HG02970 (cell line): ENCODE measurements around the gene PARD3B.

ENCODE experiments used
- ATAC-seq: cut with Tn5 transposase; IDR thresholded peaks from one replicate; pipeline ENCODE4 v1.9.1; 2021; ENCODE audit warnings: mild to moderate bottlenecking, moderate library complexity, moderate number of reproducible peaks; ENCODE audit not compliant: unreplicated experiment, low FRiP score

PARD3B gene

DNA sequence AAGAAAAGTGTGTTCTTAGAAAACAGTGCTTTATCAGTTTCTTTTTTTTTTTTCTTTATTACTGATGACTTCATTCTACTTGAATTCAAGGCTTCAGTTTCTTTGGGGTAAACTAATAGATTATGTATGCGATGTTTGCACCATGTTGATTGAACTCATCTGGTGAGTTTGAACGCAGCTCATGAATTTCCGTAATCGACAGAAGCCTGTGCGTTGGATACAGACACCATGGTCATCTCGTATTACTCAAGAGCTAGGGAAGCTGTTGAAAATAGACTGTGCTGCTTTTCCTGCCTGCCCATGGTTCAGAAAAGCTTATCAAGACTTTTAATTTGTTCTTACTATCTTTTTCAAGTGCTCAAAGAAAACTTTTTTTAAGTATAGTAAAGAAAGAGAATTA lies 951.5 kb downstream of the PARD3B start:
- ATAC-seq = no peak

DNA sequence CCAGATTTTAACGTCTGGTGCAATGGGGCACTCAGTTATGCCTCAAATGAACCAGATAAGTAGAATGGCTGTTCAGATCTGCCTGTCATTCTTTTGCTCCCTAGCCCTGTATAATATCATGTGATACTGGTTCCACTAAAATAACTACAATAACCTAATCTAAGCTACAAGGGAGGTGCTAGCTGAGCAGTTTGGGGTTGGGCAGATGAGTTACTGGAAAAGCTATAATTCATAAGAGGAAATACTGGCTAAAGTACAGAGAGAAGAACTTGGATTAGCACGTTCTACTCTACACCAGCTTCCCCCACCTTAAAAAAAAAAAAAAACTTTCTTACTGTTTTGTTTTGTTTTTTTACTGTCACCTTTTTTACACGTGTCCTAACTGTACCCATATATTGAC lies 953.7 kb downstream of the PARD3B start:
- no peak for ATAC-seq

DNA sequence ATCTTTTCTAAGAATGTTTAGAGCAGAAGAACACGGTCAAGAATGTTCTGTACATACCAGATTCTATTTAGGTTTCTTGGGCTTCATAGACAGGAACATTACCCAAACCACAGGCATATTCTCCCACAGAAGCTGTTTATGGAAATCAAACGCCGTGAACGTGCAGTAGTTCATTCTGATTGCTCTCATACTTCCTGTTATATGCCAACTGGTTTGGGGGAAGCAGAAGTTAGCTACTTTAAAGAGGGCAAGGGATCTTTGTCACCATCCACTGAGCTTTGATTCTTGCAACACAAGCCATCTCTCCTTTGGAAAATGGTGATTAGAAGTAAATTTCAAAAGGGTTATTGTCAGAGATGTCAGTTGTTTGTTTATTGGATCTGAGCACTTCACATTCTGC lies 954.8 kb downstream of the PARD3B start:
- no peak for ATAC-seq

- ATAC-seq = no peak
Measured at GRCh38 chr2:205500951-205501350, 955.7 kb downstream of the PARD3B start.

GRCh38 chr2:205501826-205502225 lies 956.6 kb downstream of the PARD3B start:
- no peak for ATAC-seq

- no peak for ATAC-seq
Measured at GRCh38 chr2:205505371-205505770, 960.1 kb downstream of the PARD3B start.

DNA sequence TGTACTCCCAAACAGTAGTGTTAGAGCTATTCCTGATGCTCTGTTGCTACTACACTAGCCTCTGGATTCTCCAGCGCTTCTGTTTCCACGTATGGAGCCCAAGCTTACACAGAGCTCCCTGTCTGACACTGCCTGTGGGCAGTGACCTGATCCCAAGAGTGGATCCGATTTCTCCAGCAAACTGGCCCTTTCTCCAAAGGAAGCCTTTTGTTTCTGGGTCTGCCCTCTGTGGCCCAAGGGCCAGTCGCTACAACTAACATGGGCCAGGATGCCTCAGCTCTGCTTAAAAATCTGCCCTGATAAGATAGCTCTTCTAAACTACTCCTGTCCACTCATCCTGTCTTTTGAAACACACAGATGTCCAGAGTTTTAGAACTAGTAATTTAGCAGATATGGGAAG lies 964.4 kb downstream of the PARD3B start:
- no peak for ATAC-seq

DNA sequence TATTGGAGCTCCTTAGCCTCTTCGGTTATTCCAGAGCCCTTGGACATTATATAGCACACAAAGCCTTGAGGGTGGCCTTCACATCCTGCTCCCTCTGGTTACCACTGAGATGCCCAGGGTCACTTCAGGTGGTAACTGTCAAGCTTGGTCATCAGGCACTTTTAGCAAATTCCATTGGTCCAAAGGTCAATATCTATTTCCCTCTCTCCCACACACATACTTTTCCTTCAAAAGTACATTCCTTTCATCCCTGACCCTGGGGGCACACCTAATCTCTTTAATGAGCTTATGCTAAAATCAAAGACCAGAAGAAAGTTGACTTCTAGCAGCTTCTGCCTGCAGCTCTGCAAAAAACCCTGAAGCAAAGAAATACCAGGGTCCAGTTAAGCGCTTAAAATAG lies 965.1 kb downstream of the PARD3B start:
- no peak for ATAC-seq

DNA sequence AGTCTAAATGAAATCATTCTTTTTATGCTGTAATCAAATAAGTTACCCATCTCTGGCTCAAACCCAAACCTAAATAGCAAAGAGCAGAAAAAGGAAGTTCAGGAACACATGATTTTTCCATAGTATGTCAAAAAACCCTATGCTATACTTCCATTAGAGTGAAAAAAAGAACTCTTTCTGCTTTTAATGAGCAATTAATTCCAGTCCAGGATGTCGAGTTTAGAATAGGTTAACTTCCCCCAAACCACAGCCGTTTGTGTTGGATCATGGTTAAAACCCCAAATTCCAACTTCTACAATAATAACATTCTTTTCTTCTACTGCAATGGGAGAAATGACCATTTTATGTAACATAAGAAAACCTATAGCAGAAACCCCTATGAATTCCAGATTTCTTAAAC lies 965.9 kb downstream of the PARD3B start:
- ATAC-seq = no peak

DNA sequence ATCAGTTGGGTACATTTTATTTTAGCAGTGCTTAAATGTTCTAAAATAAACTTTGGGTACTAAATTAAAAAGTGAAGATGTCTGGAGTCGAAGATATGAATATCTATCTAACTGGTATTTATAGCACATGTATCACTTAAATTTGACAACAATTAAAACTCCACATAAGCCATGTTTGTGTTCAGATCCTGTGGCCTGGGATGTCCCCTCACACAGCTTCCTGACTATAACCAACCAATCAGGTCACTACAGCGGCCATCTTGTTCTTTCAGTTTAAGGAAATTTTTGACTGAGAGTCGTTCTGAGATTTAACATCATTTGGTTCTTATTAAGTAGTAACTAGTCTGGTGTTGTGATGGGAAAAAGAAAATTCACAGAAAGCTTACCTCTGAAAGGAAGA lies 966.4 kb downstream of the PARD3B start:
- no peak for ATAC-seq

DNA sequence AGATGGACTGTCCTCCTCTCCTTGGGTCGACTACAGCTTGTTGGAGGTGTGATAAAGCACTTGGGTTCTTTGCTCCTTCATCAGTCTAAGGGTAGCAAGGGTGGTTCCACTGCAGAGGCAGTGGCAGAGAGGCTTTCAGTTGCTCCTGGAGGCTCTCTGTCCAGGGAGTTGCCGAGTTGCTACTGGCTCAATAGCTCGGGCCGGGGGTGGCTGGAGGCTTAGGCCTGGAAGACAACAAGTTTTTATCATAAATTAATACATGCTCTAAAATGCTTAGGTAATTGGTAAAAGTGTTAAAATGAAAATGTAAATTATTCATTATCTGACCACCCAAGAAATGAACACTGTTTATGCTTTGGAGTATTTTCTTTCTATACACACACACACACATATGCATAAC lies 975.0 kb downstream of the PARD3B start:
- ATAC-seq = no peak

DNA sequence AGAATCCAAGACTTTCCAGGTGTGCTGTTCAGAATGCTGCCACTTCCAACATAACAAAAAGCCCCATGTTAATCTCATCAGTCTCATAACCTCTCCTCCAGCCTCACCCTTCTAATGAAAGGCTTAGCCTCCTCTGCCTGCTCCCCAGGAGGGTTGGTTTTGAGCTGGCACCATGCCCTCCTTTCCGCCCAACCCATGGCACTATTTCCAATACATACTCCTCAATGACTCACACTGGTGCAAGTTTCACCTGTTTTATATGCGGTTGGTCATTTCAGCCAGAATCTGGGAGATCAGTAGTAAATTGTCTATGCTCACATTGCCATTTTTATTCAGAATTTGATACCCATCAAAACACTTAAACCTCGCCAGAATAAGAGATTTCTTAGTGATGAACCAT lies 979.4 kb downstream of the PARD3B start:
- no peak for ATAC-seq

DNA sequence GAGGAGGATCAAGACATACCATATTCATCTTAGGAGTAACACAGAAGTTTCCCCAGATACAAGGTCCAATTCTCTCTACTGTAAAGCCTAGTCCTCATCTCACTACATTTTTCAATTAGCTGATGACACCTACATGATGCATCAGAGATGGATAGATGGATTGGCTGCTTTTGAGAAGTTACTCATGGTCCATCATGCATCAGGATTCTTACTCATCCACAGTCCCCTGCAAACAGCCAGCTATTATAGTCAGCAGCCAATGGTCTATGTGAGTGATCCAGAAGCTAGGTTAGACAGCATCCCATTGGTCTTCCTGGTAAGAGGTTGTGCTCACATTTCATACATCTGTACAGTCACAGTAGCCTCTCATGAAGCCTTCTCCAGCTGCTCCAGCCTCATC lies 982.5 kb downstream of the PARD3B start:
- ATAC-seq = no peak

- no peak for ATAC-seq
Measured at GRCh38 chr2:205531072-205531471, 985.8 kb downstream of the PARD3B start.

- no peak for ATAC-seq
Measured at GRCh38 chr2:205531489-205532148, 986.3 kb downstream of the PARD3B start.

DNA sequence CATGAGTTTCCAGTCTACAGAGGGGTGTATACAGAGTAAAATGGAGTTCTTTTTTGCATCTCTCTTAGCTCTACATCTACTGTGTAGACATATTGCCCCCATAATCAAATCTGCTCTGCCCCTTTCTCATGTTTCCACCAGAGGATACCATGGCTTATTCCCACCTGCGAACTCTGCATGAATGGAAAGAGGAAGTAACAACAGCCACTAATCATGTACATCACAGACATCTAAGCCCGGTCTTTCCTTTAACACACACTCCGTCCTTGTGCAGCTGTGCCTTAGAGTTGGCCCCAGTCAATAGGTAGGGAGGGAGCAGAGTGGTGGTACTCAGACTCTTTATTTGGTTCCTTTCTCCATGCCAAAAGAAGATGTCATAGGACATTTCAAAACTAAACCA lies 989.7 kb downstream of the PARD3B start:
- ATAC-seq = no peak

DNA sequence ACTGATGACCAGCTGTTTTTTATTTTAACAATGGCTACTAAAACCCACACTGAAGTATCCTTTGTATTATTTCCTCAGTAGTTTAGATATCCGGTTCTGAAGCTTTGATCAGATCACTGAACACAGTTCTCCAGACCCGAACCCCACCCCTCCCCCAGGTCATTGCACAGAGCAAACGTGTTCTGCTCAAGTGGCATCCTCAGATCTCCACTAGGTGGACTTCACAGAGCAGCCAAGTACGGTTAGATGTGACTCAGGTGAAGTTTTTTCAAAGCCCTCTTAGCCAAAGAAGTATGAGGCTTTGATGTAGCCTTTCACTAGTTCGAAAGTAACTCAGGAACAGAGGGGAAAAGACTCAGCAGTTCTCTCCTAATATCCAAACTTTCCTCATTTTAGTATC lies 994.3 kb downstream of the PARD3B start:
- ATAC-seq = no peak

- no peak for ATAC-seq
Measured at GRCh38 chr2:205540036-205540435, 994.8 kb downstream of the PARD3B start.

DNA sequence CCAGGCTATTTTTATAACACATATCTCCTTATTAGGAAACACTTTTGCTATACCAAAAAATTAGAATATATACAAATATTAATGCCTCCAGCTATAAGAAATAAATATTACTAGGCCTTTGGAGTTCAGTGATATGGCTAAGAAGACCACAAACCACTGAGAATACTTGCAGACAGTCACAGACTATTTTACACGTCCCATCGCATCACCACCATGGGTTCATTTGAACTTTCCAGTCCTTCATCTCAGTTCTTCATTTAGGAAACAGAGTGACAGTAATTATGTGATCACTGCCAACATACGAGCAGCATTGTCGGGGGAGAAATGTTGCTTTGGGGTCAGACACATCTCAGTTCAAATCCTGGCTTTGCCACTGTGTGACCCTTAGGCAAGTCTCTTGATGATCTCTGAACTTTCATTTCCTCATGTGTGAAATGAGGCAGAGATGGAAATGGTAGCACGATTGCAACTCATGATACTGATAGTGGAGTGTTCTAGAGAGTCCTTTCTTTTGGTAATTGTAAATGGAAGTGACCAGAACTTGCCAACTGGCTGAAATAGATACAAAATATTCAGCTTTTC lies 998.1 kb downstream of the PARD3B start:
- ATAC-seq = no peak

- no peak for ATAC-seq
Measured at GRCh38 chr2:205543937-205544702, 998.8 kb downstream of the PARD3B start.

DNA sequence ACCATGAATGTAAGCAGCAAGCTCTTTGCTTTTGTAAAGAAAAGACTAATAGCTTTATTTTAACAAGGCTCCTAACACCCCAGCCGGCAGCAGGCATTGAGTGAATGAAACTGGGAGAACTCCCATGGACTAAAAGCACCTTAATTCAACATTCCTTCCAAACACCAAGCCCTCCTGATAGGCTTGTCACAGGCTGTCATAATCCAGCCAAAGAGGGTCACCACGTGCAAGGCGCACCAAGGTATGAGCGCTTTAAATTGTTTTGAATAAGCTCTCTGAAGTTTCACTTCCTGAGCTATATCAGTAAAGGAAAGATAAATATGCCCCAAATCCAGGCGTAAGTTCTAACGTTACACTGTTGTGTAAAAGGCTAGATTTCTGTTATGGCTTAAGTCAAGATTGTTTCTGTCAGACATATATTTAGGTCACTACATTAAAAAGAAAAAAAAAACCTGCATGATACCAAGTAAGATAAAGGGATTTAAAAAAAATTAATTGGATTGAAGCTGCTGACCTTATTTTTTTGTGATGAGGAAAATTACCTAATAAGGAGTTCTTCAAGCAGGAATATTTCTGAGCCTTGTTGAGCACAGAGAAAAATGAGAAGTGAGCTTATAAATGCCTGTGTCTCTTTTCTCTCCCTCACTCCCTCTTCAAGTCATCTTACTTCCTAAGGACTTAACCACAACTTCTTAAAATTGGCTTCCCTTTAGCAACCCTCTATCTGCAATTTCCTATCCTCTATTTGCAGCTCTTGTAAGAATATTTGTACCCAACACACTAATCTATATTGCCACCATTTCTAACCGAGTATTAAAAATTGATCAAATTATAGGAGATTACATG lies 1000.9 kb downstream of the PARD3B start:
- ATAC-seq = no peak
